Endodermal cell (in vitro differentiated cells): ENCODE results near the gene ZNF236. TPM values are rescaled to one million over a fixed set of nuclear protein-coding genes. Genes with fewer than 3 reads are reported as not detected.

Source experiments
- DNase-seq: peaks from one replicate; pipeline ENCODE4 v3.0.0-alpha.2; 2017
- H3K27ac ChIP-seq: 2 replicates; pipeline ENCODE4 v1.5.1; 2013; ENCODE audit warnings: mild to moderate bottlenecking, low read depth, low read length, moderate library complexity
- H3K27me3 ChIP-seq: 2 replicates; pipeline ENCODE4 v1.6.1; 2013; ENCODE audit warnings: mild to moderate bottlenecking, low read length, moderate library complexity; ENCODE audit not compliant: insufficient read depth, control insufficient read depth, poor library complexity, severe bottlenecking
- H3K36me3 ChIP-seq: 2 replicates; pipeline ENCODE4 v1.7.0; 2013; ENCODE audit warnings: mild to moderate bottlenecking, low read length, moderate library complexity; ENCODE audit not compliant: control insufficient read depth, insufficient read depth
- H3K4me1 ChIP-seq: one replicate; pipeline ENCODE4 v1.7.0; 2013; ENCODE audit warnings: low read length; ENCODE audit not compliant: control insufficient read depth, insufficient read depth
- H3K4me3 ChIP-seq: 2 replicates; pipeline ENCODE4 v1.5.1; 2013; ENCODE audit warnings: mild to moderate bottlenecking, low read length, moderate library complexity
- H3K9ac ChIP-seq: 2 replicates; pipeline ENCODE4 v1.6.1; 2013; ENCODE audit warnings: mild to moderate bottlenecking, low read length, moderate library complexity; ENCODE audit not compliant: poor library complexity, severe bottlenecking; ENCODE audit errors: extremely low read depth
- H3K9me3 ChIP-seq: 2 replicates; pipeline ENCODE4 v1.6.1; 2013; ENCODE audit warnings: mild to moderate bottlenecking, low read length, moderate library complexity; ENCODE audit not compliant: control insufficient read depth
- H3K27ac Mint-ChIP-seq: 2 replicates; pipeline ENCODE4 v1.8.0; 2020; ENCODE audit warnings: mixed read lengths
- H3K27me3 Mint-ChIP-seq: 2 replicates; pipeline ENCODE4 v1.8.0; 2021; ENCODE audit warnings: mild to moderate bottlenecking, mixed read lengths; ENCODE audit not compliant: insufficient read depth
- H3K36me3 Mint-ChIP-seq: 2 replicates; pipeline ENCODE4 v1.8.0; 2020; ENCODE audit warnings: low read depth, mixed read lengths
- H3K4me1 Mint-ChIP-seq: 2 replicates; pipeline ENCODE4 v1.8.0; 2020; ENCODE audit warnings: mixed read lengths
- H3K4me3 Mint-ChIP-seq: 2 replicates; pipeline ENCODE4 v1.8.0; 2020; ENCODE audit warnings: mild to moderate bottlenecking, moderate library complexity, mixed read lengths
- H3K9me3 Mint-ChIP-seq: 2 replicates; pipeline ENCODE4 v1.8.0; 2020; ENCODE audit warnings: mild to moderate bottlenecking, mixed read lengths
- WGBS, 2 experiments: methylation state at CpG; one replicate each; pipeline versions ENCODE4 v1.1.5 to v1.1.7; 2013; ENCODE audit warnings: missing lambda C conversion rate in 2 of 2, mixed read lengths in 1 of 2; ENCODE audit not compliant: insufficient coverage in 1 of 2, insufficient read length in 1 of 2; 5-methylcytosine and 5-hydroxymethylcytosine counted together
- total RNA-seq, 2 donors: library from RNA; stranded (reverse); fragmentation: NEBNext Ultra II Directional in 1 of 2; extraction: Animal tissue kit (Norgen Biotek cat#: 25700) in 1 of 2; gene quantifications; 2 replicates in 1 of 2; 3 replicates in 1 of 2; pipeline ENCODE4 v1.2.1, GENCODE V29; 2021
- TF ChIP-seq, protein P1 (sequence below): fragments of 200-600 bp; sonication (generic); conservative IDR thresholded peaks from 2 replicates; pipeline ENCODE4 v1.5.0; 2021; ENCODE audit warnings: antibody characterized with exemption, mild to moderate bottlenecking

ZNF236 gene
- total RNA-seq, 2 donors from 2014 or later, result 27.0 to 28.3 TPM

DNA sequence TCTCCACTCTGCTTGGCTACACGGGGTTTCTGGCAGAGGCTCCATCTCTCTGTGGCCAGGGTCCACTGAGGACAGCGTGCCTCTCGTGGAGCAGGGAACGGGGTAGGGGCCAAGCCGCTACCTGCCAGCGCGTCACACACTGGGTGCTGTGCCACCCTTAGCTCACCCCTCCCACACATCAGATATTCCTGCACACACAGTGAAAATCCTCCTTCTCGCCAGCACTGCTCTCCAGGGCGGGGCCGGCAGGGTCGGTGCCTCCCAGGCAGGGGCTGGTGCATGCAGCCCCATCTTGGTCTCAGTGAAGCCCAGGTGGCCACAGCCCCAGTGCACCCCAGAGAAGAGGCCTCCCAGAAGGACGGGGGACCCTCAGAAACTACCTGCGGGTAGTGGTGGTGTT lies 185.6 kb downstream of the ZNF236 start:
- DNase-seq, result no peak
- Mint-ChIP-seq H3K4me1 (peaks cover 20% of the 10 kb centered on the region), H3K4me3 (no peak overlapping the region), H3K36me3 (no peaks in the 10 kb centered on the region), H3K9me3 (no peaks in the 10 kb centered on the region), H3K27ac (no peak overlapping the region), H3K27me3 (no peaks in the 10 kb centered on the region)
- Histone ChIP-seq H3K4me3 (no peak overlapping the region), H3K27ac (no peak overlapping the region), H3K9ac (no peak overlapping the region), H3K27me3 (no peaks in the 10 kb centered on the region), H3K9me3 (no peaks in the 10 kb centered on the region), H3K36me3 (no peaks in the 10 kb centered on the region), H3K4me1 (no peaks in the 10 kb centered on the region)
- 91 to 100% methylated on average over 4 to 13 of the region's 13 CpGs for WGBS, 2 experiments
- TF ChIP-seq, protein P1, sequence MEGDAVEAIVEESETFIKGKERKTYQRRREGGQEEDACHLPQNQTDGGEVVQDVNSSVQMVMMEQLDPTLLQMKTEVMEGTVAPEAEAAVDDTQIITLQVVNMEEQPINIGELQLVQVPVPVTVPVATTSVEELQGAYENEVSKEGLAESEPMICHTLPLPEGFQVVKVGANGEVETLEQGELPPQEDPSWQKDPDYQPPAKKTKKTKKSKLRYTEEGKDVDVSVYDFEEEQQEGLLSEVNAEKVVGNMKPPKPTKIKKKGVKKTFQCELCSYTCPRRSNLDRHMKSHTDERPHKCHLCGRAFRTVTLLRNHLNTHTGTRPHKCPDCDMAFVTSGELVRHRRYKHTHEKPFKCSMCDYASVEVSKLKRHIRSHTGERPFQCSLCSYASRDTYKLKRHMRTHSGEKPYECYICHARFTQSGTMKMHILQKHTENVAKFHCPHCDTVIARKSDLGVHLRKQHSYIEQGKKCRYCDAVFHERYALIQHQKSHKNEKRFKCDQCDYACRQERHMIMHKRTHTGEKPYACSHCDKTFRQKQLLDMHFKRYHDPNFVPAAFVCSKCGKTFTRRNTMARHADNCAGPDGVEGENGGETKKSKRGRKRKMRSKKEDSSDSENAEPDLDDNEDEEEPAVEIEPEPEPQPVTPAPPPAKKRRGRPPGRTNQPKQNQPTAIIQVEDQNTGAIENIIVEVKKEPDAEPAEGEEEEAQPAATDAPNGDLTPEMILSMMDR, result no peak

GRCh38 chr18:77008576-77009315 lies 186.4 kb downstream of the ZNF236 start:
- Mint-ChIP-seq H3K27me3 (no peaks in the 10 kb centered on the region), H3K9me3 (no peaks in the 10 kb centered on the region), H3K4me3 (no peak overlapping the region), H3K27ac (no peak overlapping the region), H3K36me3 (no peaks in the 10 kb centered on the region), H3K4me1 (peaks cover 20% of the 10 kb centered on the region)
- Histone ChIP-seq H3K9me3 (no peaks in the 10 kb centered on the region), H3K36me3 (no peaks in the 10 kb centered on the region), H3K9ac (no peak overlapping the region), H3K4me1 (no peaks in the 10 kb centered on the region), H3K27ac (no peak overlapping the region), H3K27me3 (no peaks in the 10 kb centered on the region), H3K4me3 (no peak overlapping the region)
- TF ChIP-seq, protein P1, result no peak
- 93 to 95% methylated on average over 20 to 23 of the region's 23 CpGs for WGBS, 2 experiments
- DNase-seq, result peak; percentile 39

DNA sequence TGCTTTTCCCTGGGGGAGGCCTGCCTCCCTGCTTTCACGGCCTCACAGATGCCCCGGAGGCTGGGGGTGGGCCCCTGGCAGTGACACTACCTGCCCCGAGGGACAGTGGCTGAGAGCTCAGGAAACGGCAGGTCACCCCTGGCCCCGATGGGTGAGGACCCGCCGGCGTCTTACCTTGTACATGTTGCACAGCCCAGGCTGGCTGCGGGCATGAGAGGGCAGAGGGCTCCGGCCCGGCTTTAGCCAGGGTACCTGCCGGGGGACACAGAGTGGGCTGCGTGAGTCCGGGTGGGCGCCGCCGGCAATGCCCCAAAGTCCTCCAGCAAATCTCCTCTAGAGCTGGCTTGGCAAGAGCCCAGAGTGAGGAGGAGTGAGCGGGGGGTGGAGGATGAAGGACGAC lies 187.3 kb downstream of the ZNF236 start:
- no peak overlapping the region for H3K27ac Mint-ChIP-seq
- H3K4me3 ChIP-seq, result no peak overlapping the region
- no peaks in the 10 kb centered on the region for H3K36me3 ChIP-seq
- H3K4me3 Mint-ChIP-seq, result no peak overlapping the region
- no peaks in the 10 kb centered on the region for H3K9me3 ChIP-seq
- peaks cover 20% of the 10 kb centered on the region for H3K4me1 Mint-ChIP-seq
- TF ChIP-seq, protein P1, result no peak
- peak; percentile 41 for DNase-seq
- H3K9ac ChIP-seq, result no peak overlapping the region
- no peaks in the 10 kb centered on the region for H3K36me3 Mint-ChIP-seq
- no peaks in the 10 kb centered on the region for H3K4me1 ChIP-seq
- H3K9me3 Mint-ChIP-seq, result no peaks in the 10 kb centered on the region
- H3K27me3 Mint-ChIP-seq, result no peaks in the 10 kb centered on the region
- no peak overlapping the region for H3K27ac ChIP-seq
- no peaks in the 10 kb centered on the region for H3K27me3 ChIP-seq
- WGBS, 2 experiments, result 52 to 93% methylated on average over 2 to 19 of the region's 19 CpGs
